WTC11 (cell line): ENCODE data around the gene DPP9. TPM values are rescaled to one million over a fixed set of nuclear protein-coding genes. Genes with fewer than 3 reads are reported as not detected.
A peak's percentile ranks its signal among the peaks of the same experiment; 100 is the strongest.

Source experiments
- ATAC-seq: fragments of 200-7000 bp; cut with Tn5 transposase; 2 replicates; pipeline ENCODE4 v1.10.0; 2021; ENCODE audit warnings: mild to moderate bottlenecking, moderate library complexity
- CTCF ChIA-PET: fragments of 300-600 bp; sonication (Branson Sonifier 250); formaldehyde crosslinking; loops from one replicate; lab custom pipeline; 2021; ENCODE audit warnings: antibody characterized with exemption; lab: Charles Lee
- POLR2A ChIA-PET: fragments of 350-600 bp; sonication (Branson Sonifier 250); formaldehyde crosslinking; loops from one replicate; lab custom pipeline; 2021; ENCODE audit warnings: antibody characterized with exemption; lab: Charles Lee
- DNase-seq: peaks from one replicate; pipeline ENCODE4 v3.0.0; 2021; ENCODE audit warnings: low spot score
- H3K27ac Mint-ChIP-seq: 2 replicates; pipeline ENCODE4 v1.8.0; 2021; ENCODE audit warnings: mixed read lengths
- H3K27me3 Mint-ChIP-seq: 2 replicates; pipeline ENCODE4 v1.8.0; 2021; ENCODE audit warnings: low read depth, mild to moderate bottlenecking, moderate library complexity, mixed read lengths
- H3K36me3 Mint-ChIP-seq: 2 replicates; pipeline ENCODE4 v1.8.0; 2021; ENCODE audit warnings: mixed read lengths
- H3K4me1 Mint-ChIP-seq: 2 replicates; pipeline ENCODE4 v1.8.0; 2022; ENCODE audit warnings: mixed read lengths
- H3K4me3 Mint-ChIP-seq: 2 replicates; pipeline ENCODE4 v1.8.0; 2021; ENCODE audit warnings: mild to moderate bottlenecking, moderate library complexity, mixed read lengths
- H3K9me3 Mint-ChIP-seq: 2 replicates; pipeline ENCODE4 v1.8.0; 2021; ENCODE audit warnings: mixed read lengths
- ATF2 ChIP-seq: sonication (generic); formaldehyde crosslinking; IDR thresholded peaks from 2 replicates; pipeline ENCODE4 v1.8.1; 2022; ENCODE audit warnings: low read depth, missing genetic modification reagents, borderline replicate concordance
- ATF6 ChIP-seq: sonication (generic); formaldehyde crosslinking; IDR thresholded peaks from 2 replicates; pipeline ENCODE4 v1.8.1; 2023; ENCODE audit warnings: mild to moderate bottlenecking, missing genetic modification reagents
- EMX1 ChIP-seq: fragments of 250-450 bp; sonication (Bioruptor Pico); IDR thresholded peaks from 2 replicates; pipeline ENCODE4 v1.8.0; 2021; ENCODE audit warnings: mild to moderate bottlenecking
- HMGXB4 ChIP-seq: sonication (generic); formaldehyde crosslinking; IDR thresholded peaks from 2 replicates; pipeline ENCODE4 v1.8.1; 2023; ENCODE audit warnings: mild to moderate bottlenecking, moderate library complexity, missing genetic modification reagents
- IRF1 ChIP-seq: sonication (generic); formaldehyde crosslinking; IDR thresholded peaks from 2 replicates; pipeline ENCODE4 v1.8.0; 2023; ENCODE audit warnings: missing genetic modification reagents
- NR3C1 ChIP-seq: sonication (generic); formaldehyde crosslinking; conservative IDR thresholded peaks from 2 replicates; pipeline ENCODE4 v1.8.1; 2023; ENCODE audit warnings: low read depth, mild to moderate bottlenecking, missing genetic modification reagents
- RELA ChIP-seq: sonication (generic); formaldehyde crosslinking; IDR thresholded peaks from 2 replicates; pipeline ENCODE4 v1.8.1; 2022; ENCODE audit warnings: missing genetic modification reagents, mild to moderate bottlenecking, borderline replicate concordance
- RORB ChIP-seq: fragments of 250-450 bp; sonication (Bioruptor Pico); IDR thresholded peaks from 2 replicates; pipeline ENCODE4 v1.9.0; 2021; ENCODE audit warnings: mild to moderate bottlenecking
- TEAD1 ChIP-seq: sonication (generic); formaldehyde crosslinking; IDR thresholded peaks from 2 replicates; pipeline ENCODE4 v1.8.0; 2022; ENCODE audit warnings: mild to moderate bottlenecking, missing genetic modification reagents
- ZBTB21 ChIP-seq: sonication (generic); formaldehyde crosslinking; IDR thresholded peaks from 2 replicates; pipeline ENCODE4 v1.8.1; 2023; ENCODE audit warnings: mild to moderate bottlenecking, missing genetic modification reagents, borderline replicate concordance
- ZNF281 ChIP-seq: sonication (generic); formaldehyde crosslinking; IDR thresholded peaks from 2 replicates; pipeline ENCODE4 v1.8.0; 2023; ENCODE audit warnings: mild to moderate bottlenecking, missing genetic modification reagents
- ZNF512 ChIP-seq: sonication (generic); formaldehyde crosslinking; IDR thresholded peaks from 2 replicates; pipeline ENCODE4 v1.8.1; 2022; ENCODE audit warnings: missing genetic modification reagents, borderline replicate concordance
- total RNA-seq: library from RNA; stranded (reverse); gene quantifications from 3 replicates; pipeline ENCODE4 v1.2.3, GENCODE V29; 2021

DPP9 gene
- total RNA-seq, 1 experiment from 2014 or later: 52.9 TPM

GRCh38 chr19:4738734-4739133, 15.1 kb upstream of the DPP9 start:
- CTCF ChIA-PET: interaction anchor here (0.6 to 3.9 kb wide), 3 partner anchors 52 to 129 kb away, joined by 3 to 39 read pairs (median 17); partner anchors contain the start of gene FEM1A
- Mint-ChIP-seq H3K4me1 (peaks cover 17% of the 10 kb centered on the region), H3K27ac (no peak overlapping the region), H3K27me3 (peaks cover under 1% of the 10 kb centered on the region; the same call in 1 of the 2 replicates), H3K4me3 (no peak overlapping the region), H3K36me3 (no peaks in the 10 kb centered on the region), H3K9me3 (no peaks in the 10 kb centered on the region)
- POLR2A ChIA-PET: no interaction called here
- TF ChIP-seq ZNF281 (CRISPR knock-in tag) (no peak), NR3C1 (CRISPR knock-in tag) (no peak), RORB (no peak), TEAD1 (no peak), HMGXB4 (CRISPR knock-in tag) (no peak)
- DNase-seq: no peak
- no peak for ATAC-seq

GRCh38 chr19:4737955-4738600, 14.4 kb upstream of the DPP9 start:
- no peaks in the 10 kb centered on the region for H3K9me3 Mint-ChIP-seq
- peaks cover 2% of the 10 kb centered on the region; the same call in 1 of the 2 replicates for H3K27me3 Mint-ChIP-seq
- no peak for TF ChIP-seq IRF1 (CRISPR knock-in tag)
- TF ChIP-seq EMX1 (CRISPR knock-in tag): no peak
- no peak for TF ChIP-seq ZBTB21 (CRISPR knock-in tag)
- TF ChIP-seq RELA (CRISPR knock-in tag): no peak
- no peak overlapping the region for H3K27ac Mint-ChIP-seq
- no peak for DNase-seq
- H3K36me3 Mint-ChIP-seq: no peaks in the 10 kb centered on the region
- H3K4me3 Mint-ChIP-seq: no peak overlapping the region
- ChIA-PET POLR2A (interaction anchor here (0.6 to 0.8 kb wide), 2 partner anchors 31 to 91 kb away, joined by 3 to 6 read pairs; no protein-coding TSS in a partner anchor), CTCF (interaction anchor here (0.6 to 3.9 kb wide), 4 partner anchors 53 to 129 kb away, joined by 3 to 39 read pairs (median 12); partner anchors contain the start of gene FEM1A)
- ATAC-seq: no peak
- peaks cover 13% of the 10 kb centered on the region for H3K4me1 Mint-ChIP-seq

- Mint-ChIP-seq H3K27ac (no peak overlapping the region), H3K4me3 (no peak overlapping the region), H3K4me1 (peaks cover 5% of the 10 kb centered on the region), H3K36me3 (no peaks in the 10 kb centered on the region), H3K27me3 (peaks cover 2% of the 10 kb centered on the region), H3K9me3 (no peaks in the 10 kb centered on the region)
- POLR2A ChIA-PET: no interaction called here
- CTCF ChIA-PET: interaction anchor here (3.2 to 6.9 kb wide), 2 partner anchors 56 to 76 kb away, joined by 11 to 150 read pairs; partner anchors contain the start of gene FEM1A
- TF ChIP-seq ZBTB21 (CRISPR knock-in tag): no peak
- no peak for TF ChIP-seq ATF6 (CRISPR knock-in tag)
- no peak for TF ChIP-seq ATF2 (CRISPR knock-in tag)
- 0 out of 2 replicates have a peak, but pooled peaks have one; percentile 24 for TF ChIP-seq ZNF512 (CRISPR knock-in tag)
- ATAC-seq (no peak), DNase-seq (no peak)
Measured at GRCh38 chr19:4733755-4734345, 10.2 kb upstream of the DPP9 start.
